Stimulated activated naive CD8-positive, alpha-beta T cell treated with anti-CD3 and anti-CD28 coated beads, Interleukin-15, amount 100 ng/mL, for 72 hours (primary cell): ENCODE data around the gene YEATS4.

Experiments
- ATAC-seq: fragments of 150-1000 bp; cut with Tn5 transposase; 2 replicates; pipeline ENCODE4 v1.10.0; 2021; ENCODE audit warnings: mild to moderate bottlenecking, moderate library complexity
- DNase-seq, 2 donors: peaks; one replicate each; pipeline ENCODE4 v3.0.0; 2021 to 2022
- H3K27ac Mint-ChIP-seq, 2 donors: one replicate each; pipeline ENCODE4 v1.8.0; 2022; ENCODE audit warnings: mild to moderate bottlenecking in 2 of 2, mixed read lengths in 2 of 2, moderate library complexity in 2 of 2
- H3K27me3 Mint-ChIP-seq: one replicate; pipeline ENCODE4 v1.8.0; 2022; ENCODE audit warnings: mixed read lengths
- H3K4me1 Mint-ChIP-seq: one replicate; pipeline ENCODE4 v1.8.0; 2022; ENCODE audit warnings: mild to moderate bottlenecking, mixed read lengths
- H3K4me3 Mint-ChIP-seq, 2 donors: one replicate each; pipeline ENCODE4 v1.8.0; 2022; ENCODE audit warnings: mild to moderate bottlenecking in 2 of 2, mixed read lengths in 2 of 2, moderate library complexity in 1 of 2
- H3K9me3 Mint-ChIP-seq, 2 donors: one replicate each; pipeline ENCODE4 v1.8.0; 2022; ENCODE audit warnings: mixed read lengths in 2 of 2

Gene YEATS4

DNA sequence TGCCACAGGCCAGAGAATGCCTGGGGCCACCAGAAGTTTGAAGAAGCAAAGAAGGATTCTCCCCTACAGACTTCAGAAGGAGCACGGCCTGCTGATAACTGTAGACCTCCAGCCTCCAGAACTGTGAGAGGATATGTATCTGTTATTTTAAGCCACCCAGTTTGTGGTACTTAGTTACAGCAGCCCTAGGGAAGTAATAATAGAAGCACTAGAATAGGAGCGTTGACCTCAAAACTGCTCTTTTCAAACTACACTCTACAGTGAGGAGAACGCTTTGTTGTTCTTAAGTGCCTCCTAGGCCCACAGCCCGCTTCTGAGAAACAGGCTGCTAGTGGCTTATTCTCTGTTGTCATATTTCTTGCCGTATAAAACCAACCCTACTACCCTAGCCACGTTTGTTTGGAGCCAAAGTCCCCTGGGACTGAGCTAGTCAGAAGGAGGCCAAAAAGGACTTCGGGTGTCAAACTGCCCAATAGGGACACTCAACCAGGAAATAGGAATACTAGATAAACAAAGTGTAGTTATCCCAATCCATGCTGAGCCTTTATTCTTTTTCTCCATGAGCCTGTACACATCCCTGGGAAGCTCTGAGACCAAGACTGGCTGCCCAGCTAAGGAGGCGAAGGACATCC lies 72.2 kb downstream of the YEATS4 start:
- H3K27ac Mint-ChIP-seq = no peak overlapping the region
- H3K4me3 Mint-ChIP-seq = no peak overlapping the region
- DNase-seq (no peak), ATAC-seq (no peak)
- no peaks in the 10 kb centered on the region for H3K9me3 Mint-ChIP-seq
- H3K27me3 Mint-ChIP-seq = no peaks in the 10 kb centered on the region
- H3K4me1 Mint-ChIP-seq = no peaks in the 10 kb centered on the region

DNA sequence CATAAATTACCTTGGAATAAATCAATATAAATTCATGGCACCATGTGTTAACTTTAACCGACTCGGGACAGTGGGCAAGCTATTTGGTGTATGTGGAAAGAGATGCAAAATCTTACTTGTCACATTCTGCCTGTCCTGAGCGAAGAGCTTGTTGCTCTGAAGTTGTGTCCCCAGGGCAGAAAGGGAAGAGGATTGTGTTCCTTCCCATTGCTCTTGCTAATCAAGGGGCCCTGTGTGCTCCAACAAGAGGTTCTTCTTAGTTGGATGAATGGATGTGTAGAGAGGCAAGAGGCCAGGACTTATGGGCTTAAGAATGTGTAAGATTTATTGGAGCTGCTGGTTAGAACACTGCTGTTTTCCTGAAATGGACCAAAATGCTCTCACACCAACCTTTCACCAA lies 74.1 kb downstream of the YEATS4 start:
- H3K27me3 Mint-ChIP-seq = no peaks in the 10 kb centered on the region
- DNase-seq (no peak), ATAC-seq (no peak)
- no peak overlapping the region for H3K4me3 Mint-ChIP-seq
- H3K4me1 Mint-ChIP-seq = no peaks in the 10 kb centered on the region
- H3K9me3 Mint-ChIP-seq = no peaks in the 10 kb centered on the region
- H3K27ac Mint-ChIP-seq = no peak overlapping the region

DNA sequence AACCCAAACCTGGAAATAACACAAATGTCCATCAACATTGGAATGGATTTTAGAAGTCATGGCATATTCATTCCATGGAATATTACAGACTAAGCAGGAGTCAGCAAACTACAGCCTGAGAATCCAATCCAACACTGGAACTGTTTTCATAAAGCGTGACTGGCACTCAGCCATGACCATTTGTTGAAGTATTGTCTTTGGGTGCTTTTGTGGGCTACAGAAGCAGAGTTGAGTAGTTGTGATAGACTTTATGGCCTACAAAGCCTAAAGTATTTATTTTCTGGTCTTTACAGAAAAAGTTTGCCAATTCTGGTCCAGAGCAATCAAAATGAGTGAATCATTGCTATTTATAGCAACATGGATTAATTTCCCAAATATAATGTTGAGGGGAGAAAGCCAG lies 76.1 kb downstream of the YEATS4 start:
- no peak for ATAC-seq
- Mint-ChIP-seq H3K9me3 (no peaks in the 10 kb centered on the region), H3K4me3 (no peak overlapping the region), H3K27ac (no peak overlapping the region), H3K4me1 (no peaks in the 10 kb centered on the region), H3K27me3 (no peaks in the 10 kb centered on the region)
- DNase-seq = no peak

DNA sequence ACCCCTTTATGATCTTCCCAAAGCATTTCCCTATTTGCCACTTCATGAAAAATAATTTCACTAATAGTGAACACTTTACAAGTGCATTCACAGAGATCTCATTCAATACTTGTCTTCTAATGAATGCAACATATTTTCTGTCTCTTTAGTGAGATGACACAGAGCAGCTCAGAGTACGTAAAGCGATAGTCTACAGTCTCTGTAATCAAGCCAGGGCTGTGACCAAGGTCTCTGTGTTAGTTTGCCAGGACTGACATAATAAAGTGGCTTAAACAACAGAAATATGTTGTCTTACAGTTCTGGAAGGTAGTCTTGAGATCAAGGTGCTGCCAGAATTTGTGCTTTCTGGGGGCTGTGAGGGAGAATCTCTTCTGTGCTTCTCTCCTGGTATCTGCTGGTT lies 77.5 kb downstream of the YEATS4 start:
- H3K4me3 Mint-ChIP-seq = no peak overlapping the region
- ATAC-seq (no peak), DNase-seq (no peak)
- H3K27me3 Mint-ChIP-seq = no peaks in the 10 kb centered on the region
- H3K4me1 Mint-ChIP-seq = no peaks in the 10 kb centered on the region
- no peak overlapping the region for H3K27ac Mint-ChIP-seq
- H3K9me3 Mint-ChIP-seq = no peaks in the 10 kb centered on the region

DNA sequence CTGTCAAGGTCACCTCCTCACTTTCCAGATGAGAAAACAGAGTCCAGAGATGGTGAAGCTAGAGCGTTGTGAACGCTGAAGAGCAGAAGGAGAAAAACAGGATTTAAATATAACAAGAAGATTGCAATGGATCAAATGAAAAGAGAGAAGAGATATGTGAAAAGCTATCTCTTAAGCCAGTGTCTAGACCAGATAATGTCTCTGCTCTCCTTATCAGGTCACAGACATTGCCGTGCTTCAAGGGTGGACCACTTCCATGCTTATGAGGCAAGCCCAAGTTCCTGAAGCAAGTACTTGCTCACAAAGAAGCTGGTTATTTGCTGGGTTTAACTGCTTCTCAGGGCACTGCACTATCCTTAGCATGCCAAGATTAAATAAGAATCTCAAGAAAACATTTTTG lies 79.0 kb downstream of the YEATS4 start:
- ATAC-seq (no peak), DNase-seq (no peak)
- H3K4me1 Mint-ChIP-seq = no peaks in the 10 kb centered on the region
- no peaks in the 10 kb centered on the region for H3K27me3 Mint-ChIP-seq
- H3K27ac Mint-ChIP-seq = no peak overlapping the region
- H3K9me3 Mint-ChIP-seq = no peaks in the 10 kb centered on the region
- H3K4me3 Mint-ChIP-seq = no peak overlapping the region

DNA sequence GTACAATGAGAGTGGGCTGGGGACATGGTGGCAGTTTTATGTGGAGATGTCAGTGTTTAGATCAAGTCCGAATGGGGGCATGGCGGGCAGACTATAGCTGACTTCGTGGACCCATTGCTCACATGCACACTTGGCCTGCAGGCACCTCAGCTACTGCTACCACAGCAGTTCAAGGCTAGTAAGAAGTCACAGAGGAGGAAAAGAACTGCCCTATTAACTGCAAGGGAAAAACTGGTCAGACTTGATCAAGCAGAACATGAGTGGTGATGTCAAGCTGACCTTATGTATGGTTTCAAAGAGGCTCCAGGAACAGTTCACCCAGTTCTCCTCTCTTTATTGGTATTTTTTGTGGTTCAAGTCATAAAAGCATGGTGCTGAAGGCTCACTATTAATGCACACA lies 80.5 kb downstream of the YEATS4 start:
- no peak for ATAC-seq
- H3K9me3 Mint-ChIP-seq = no peaks in the 10 kb centered on the region
- no peaks in the 10 kb centered on the region for H3K27me3 Mint-ChIP-seq
- no peak for DNase-seq
- H3K4me3 Mint-ChIP-seq = no peak overlapping the region
- H3K4me1 Mint-ChIP-seq = no peaks in the 10 kb centered on the region
- H3K27ac Mint-ChIP-seq = no peak overlapping the region
